Measurements from ENCODE around the gene SLC5A9. TPM values are rescaled to one million over a fixed set of nuclear protein-coding genes. Genes with fewer than 3 reads are reported as not detected.
"Not testable (repeated sequence)": the region's sequence is repeated elsewhere in the genome, so short reads cannot be mapped to it uniquely, and the experiment has no call there.

SLC5A9 gene
- total and polyA plus RNA-seq, 8 donors, result 0.28 to 1.8 (median 0.92) TPM; not detected in 3

GRCh38 chr1:48258106-48258505 lies 35.6 kb downstream of the SLC5A9 start:
- no peaks in the 10 kb centered on the region for H3K27me3 ChIP-seq
- no peak overlapping the region for H3K4me3 ChIP-seq
- no peak for TF ChIP-seq POLR2A (IDR thresholded peaks at IDR 0.05)
- TF ChIP-seq CTCF (IDR thresholded peaks at IDR 0.05), result no peak
- no peak for TF ChIP-seq POLR2AphosphoS5 (IDR thresholded peaks at IDR 0.05)
- no peak for TF ChIP-seq EP300 (IDR thresholded peaks at IDR 0.05)
- H3K27ac ChIP-seq, result no peak overlapping the region
- 87 to 100% (median 96%) methylated on average over 1 of the region's 1 CpG for WGBS, 5 donors
- no peak for DNase-seq
- H3K9me3 ChIP-seq, result no peaks in the 10 kb centered on the region
- no peaks in the 10 kb centered on the region for H3K36me3 ChIP-seq
- intact Hi-C loops (cut with DNase I; ENCODE audit: low total_unique reads), result no loop called here
- H3K4me1 ChIP-seq, result no peaks in the 10 kb centered on the region

GRCh38 chr1:48261881-48262400 lies 39.4 kb downstream of the SLC5A9 start:
- Histone ChIP-seq H3K4me1 (no peaks in the 10 kb centered on the region), H3K36me3 (no peaks in the 10 kb centered on the region), H3K9me3 (no peaks in the 10 kb centered on the region), H3K27ac (no peak overlapping the region), H3K4me3 (no peak overlapping the region), H3K27me3 (no peaks in the 10 kb centered on the region)
- no peak for TF ChIP-seq EP300 (IDR thresholded peaks at IDR 0.05)
- no peak for TF ChIP-seq POLR2AphosphoS5 (IDR thresholded peaks at IDR 0.05)
- no peak for DNase-seq
- intact Hi-C loops (cut with DNase I; ENCODE audit: low total_unique reads), result no loop called here

- Histone ChIP-seq H3K9me3 (peaks cover 0 to 4% (median 0%) of the 10 kb centered on the region in 4 donors), H3K27ac (no peak overlapping the region), H3K36me3 (no peaks in the 10 kb centered on the region), H3K27me3 (no peaks in the 10 kb centered on the region), H3K4me3 (no peak overlapping the region), H3K4me1 (no peaks in the 10 kb centered on the region)
- intact Hi-C loops (cut with DNase I; ENCODE audit: low total_unique reads), result no loop called here
- no peak for TF ChIP-seq EP300 (IDR thresholded peaks at IDR 0.05)
- TF ChIP-seq POLR2A (IDR thresholded peaks at IDR 0.05), result no peak
- WGBS, 5 donors, result 40 to 51% (median 43%) methylated on average over 1 of the region's 1 CpG
- no peak for DNase-seq
Measured at GRCh38 chr1:48263041-48263440, 40.5 kb downstream of the SLC5A9 start.

- DNase-seq, result no peak
- H3K27me3 ChIP-seq, result no peaks in the 10 kb centered on the region
- H3K36me3 ChIP-seq, result no peaks in the 10 kb centered on the region
- WGBS, 5 donors, result 67 to 84% (median 79%) methylated on average over 2 of the region's 2 CpGs
- H3K9me3 ChIP-seq, result peaks cover 0 to 4% (median 0%) of the 10 kb centered on the region in 4 donors
- no peak overlapping the region for H3K4me3 ChIP-seq
- TF ChIP-seq CTCF (IDR thresholded peaks at IDR 0.05), result no peak
- no peak for TF ChIP-seq POLR2AphosphoS5 (IDR thresholded peaks at IDR 0.05)
- TF ChIP-seq POLR2A (IDR thresholded peaks at IDR 0.05), result no peak
- TF ChIP-seq EP300 (IDR thresholded peaks at IDR 0.05), result no peak
- H3K27ac ChIP-seq, result no peak overlapping the region
- intact Hi-C loops (cut with DNase I; ENCODE audit: low total_unique reads), result no loop called here
- H3K4me1 ChIP-seq, result no peaks in the 10 kb centered on the region
Measured at GRCh38 chr1:48266576-48266975, 44.1 kb downstream of the SLC5A9 start.

- H3K27me3 ChIP-seq; H3K4me3 ChIP-seq; DNase-seq; H3K9me3 ChIP-seq; intact Hi-C loops (cut with DNase I; ENCODE audit: low total_unique reads); H3K4me1 ChIP-seq; H3K27ac ChIP-seq; H3K36me3 ChIP-seq: not testable (repeated sequence)
- WGBS, 5 donors, result 83 to 95% (median 91%) methylated on average over 8 to 10 of the region's 10 CpGs; no CpG with 5 or more reads in 1 of the 5 donors
Measured at GRCh38 chr1:48277437-48277836, 54.9 kb downstream of the SLC5A9 start.

GRCh38 chr1:48282329-48282728 lies 59.8 kb downstream of the SLC5A9 start:
- H3K27ac ChIP-seq; H3K27me3 ChIP-seq; H3K4me3 ChIP-seq; intact Hi-C loops (cut with DNase I; ENCODE audit: low total_unique reads); H3K4me1 ChIP-seq; H3K36me3 ChIP-seq; DNase-seq: not testable (repeated sequence)
- H3K9me3 ChIP-seq, result peaks cover 0 to 17% (median 8%) of the 10 kb centered on the region in 4 donors

- H3K4me1 ChIP-seq; H3K27ac ChIP-seq; H3K36me3 ChIP-seq; DNase-seq; H3K27me3 ChIP-seq; H3K4me3 ChIP-seq; intact Hi-C loops (cut with DNase I; ENCODE audit: low total_unique reads): not testable (repeated sequence)
- peaks cover 0 to 24% (median 12%) of the 10 kb centered on the region in 4 donors for H3K9me3 ChIP-seq
- 48 to 66% (median 56%) methylated on average over 9 to 10 of the region's 10 CpGs for WGBS, 5 donors
Measured at GRCh38 chr1:48284696-48285420, 62.3 kb downstream of the SLC5A9 start.
